ENCODE data around the gene AMOTL1.

DNA sequence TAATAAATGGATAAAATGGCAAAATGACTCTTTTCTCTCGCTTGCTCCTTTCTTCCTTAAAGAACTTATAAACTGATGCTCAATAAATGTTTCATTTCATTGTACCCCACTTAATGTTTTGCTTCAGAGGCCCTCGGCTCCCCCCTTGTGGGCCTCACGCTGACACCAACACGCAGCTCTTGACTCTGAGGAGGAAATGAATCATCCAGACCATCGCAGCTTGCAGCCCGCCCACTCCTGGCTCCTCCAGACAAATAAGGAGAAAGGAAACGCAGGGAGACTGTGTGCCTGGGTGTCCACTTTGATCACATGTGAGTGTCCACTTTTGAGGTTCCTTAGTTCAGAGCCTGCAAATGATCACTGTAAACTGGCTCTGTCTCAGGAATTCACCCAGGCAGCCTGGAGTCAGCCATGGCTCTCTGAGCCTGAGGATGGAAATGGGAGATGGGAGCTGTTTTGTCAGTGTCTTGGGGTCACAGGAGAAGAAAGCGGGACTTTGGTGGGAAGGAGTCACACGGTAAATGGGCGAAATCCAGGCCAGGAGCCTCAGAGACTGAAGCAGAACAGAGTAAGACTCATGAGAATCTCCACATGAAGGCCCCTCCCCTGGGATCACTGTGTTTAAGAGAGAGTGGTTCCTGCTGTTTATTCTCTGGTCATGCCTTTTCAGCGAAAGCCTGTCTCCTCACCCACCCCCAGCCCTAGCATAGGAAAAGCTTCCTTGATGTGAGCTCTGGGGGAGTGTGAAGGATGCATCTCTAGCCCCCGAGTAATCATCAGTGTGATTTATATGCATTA is 108.7 kb downstream of the AMOTL1 start:
- TF ChIP-seq SUZ12 (IDR thresholded peaks at IDR 0.05; ENCODE audit: extremely low read depth, insufficient read depth, insufficient read length), result no peak
- no peak for TF ChIP-seq ZNF274 (IDR thresholded peaks at IDR 0.05; ENCODE audit: low read depth, low read length)
- TF ChIP-seq YY1 (IDR thresholded peaks at IDR 0.05; ENCODE audit: insufficient read depth, insufficient read length), result no peak
